VCaP (cell line): ENCODE results near the gene KLRC4.

ENCODE experiments used
- H3K27ac ChIP-seq: fragments of 450-650 bp; 2 replicates; pipeline ENCODE4 v1.5.1; 2017
- TF ChIP-seq, protein P1 (sequence below): fragments of 450-650 bp; conservative IDR thresholded peaks from 2 replicates; pipeline ENCODE4 v1.5.1; 2017; ENCODE audit warnings: mild to moderate bottlenecking, moderate library complexity

Gene KLRC4

DNA sequence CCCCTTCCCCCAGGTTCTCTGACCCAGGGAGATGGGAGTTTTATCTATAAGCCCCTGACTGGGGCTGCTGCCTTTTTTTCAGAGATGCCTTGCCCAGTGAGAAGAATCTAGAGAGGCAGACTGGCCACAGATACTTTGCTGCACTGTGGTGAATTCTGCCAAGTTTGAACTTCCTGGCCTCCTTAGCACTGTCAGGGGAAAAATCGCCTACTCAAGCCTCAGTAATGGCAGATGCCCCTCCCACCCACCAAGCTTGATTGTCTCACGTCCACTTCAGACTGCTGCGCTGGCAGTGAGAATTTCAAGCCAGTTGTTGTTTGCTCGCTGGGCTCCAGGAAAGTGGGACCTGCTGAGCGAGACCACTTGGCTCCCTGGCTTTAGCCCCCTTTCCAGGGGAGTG, 51.4 kb downstream of the KLRC4 start:
- TF ChIP-seq, protein P1, sequence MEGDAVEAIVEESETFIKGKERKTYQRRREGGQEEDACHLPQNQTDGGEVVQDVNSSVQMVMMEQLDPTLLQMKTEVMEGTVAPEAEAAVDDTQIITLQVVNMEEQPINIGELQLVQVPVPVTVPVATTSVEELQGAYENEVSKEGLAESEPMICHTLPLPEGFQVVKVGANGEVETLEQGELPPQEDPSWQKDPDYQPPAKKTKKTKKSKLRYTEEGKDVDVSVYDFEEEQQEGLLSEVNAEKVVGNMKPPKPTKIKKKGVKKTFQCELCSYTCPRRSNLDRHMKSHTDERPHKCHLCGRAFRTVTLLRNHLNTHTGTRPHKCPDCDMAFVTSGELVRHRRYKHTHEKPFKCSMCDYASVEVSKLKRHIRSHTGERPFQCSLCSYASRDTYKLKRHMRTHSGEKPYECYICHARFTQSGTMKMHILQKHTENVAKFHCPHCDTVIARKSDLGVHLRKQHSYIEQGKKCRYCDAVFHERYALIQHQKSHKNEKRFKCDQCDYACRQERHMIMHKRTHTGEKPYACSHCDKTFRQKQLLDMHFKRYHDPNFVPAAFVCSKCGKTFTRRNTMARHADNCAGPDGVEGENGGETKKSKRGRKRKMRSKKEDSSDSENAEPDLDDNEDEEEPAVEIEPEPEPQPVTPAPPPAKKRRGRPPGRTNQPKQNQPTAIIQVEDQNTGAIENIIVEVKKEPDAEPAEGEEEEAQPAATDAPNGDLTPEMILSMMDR = no peak
- H3K27ac ChIP-seq = no peak overlapping the region
